Kidney epithelial cell (primary cell): ENCODE results near the gene WHRN. TPM values are rescaled to one million over a fixed set of nuclear protein-coding genes. Genes with fewer than 3 reads are reported as not detected.

Experiments used
- DNase-seq: peaks from one replicate; pipeline ENCODE4 v3.0.0-alpha.2; 2010; ENCODE audit warnings: low read depth
- H3K27me3 ChIP-seq: 2 replicates; pipeline ENCODE4 v1.6.0; 2011; ENCODE audit warnings: low read length; ENCODE audit not compliant: control insufficient read depth, insufficient read depth
- H3K36me3 ChIP-seq: 2 replicates; pipeline ENCODE4 v1.5.1; 2011; ENCODE audit warnings: low read length; ENCODE audit not compliant: control insufficient read depth, insufficient read depth
- H3K4me3 ChIP-seq: 2 replicates; pipeline ENCODE4 v1.5.1; 2011; ENCODE audit warnings: low read depth, mild to moderate bottlenecking, control low read depth, low read length
- total RNA-seq: library from RNA; depleted of rRNA; stranded (reverse); fragments of >200 nt; gene quantifications from 2 replicates; pipeline ENCODE4 v1.2.3, GENCODE V29; 2015
- TF ChIP-seq, protein P1 (sequence below): IDR thresholded peaks from 2 replicates; pipeline ENCODE4 v1.5.1; 2011; ENCODE audit warnings: mild to moderate bottlenecking, moderate library complexity, low read length, control low read depth, inconsistent platforms; ENCODE audit not compliant: insufficient read depth, poor library complexity, severe bottlenecking

Gene WHRN
- total RNA-seq, 1 donor from 2014 or later = 9.2 TPM

DNA sequence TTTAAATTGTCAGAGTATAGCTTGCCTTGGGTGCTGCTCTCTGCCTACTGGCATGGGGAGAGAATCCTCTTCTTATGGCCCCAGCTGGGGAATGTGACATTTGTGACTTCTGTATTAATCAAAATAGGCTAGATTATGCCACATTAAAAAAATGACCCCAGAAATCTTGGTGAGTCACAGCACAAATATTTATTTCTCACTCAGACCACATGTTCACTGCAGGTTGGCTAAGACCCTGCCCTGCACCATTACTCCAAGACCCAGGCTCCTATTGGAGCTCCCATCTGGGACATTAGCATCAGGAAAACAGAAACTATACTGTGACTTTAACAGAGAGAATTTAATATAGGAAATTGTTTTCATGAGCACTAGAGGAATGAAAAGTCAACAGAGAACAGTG lies 16.6 kb upstream of the WHRN start:
- no peak for DNase-seq

DNA sequence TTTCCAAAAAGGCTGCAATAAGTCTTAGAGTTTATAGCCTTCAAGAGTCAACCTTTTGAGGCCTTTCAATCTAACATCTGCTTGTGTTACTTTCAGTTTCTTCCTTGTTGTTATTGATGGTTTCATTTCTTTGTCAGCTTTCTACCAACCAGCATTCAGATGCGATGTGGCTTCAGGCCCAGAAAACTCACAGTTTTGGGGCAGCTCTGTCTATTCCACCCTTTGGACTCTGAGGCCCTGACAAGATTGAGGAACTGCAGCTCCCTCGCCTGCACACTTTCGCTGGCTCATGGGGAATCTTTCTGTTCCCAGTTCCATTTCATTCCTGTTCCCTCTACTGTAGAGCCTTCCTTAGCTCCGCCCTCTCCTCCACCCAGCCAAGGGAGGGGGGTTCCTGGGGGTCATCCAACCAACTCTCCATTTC lies 13.3 kb upstream of the WHRN start:
- TF ChIP-seq, protein P1, sequence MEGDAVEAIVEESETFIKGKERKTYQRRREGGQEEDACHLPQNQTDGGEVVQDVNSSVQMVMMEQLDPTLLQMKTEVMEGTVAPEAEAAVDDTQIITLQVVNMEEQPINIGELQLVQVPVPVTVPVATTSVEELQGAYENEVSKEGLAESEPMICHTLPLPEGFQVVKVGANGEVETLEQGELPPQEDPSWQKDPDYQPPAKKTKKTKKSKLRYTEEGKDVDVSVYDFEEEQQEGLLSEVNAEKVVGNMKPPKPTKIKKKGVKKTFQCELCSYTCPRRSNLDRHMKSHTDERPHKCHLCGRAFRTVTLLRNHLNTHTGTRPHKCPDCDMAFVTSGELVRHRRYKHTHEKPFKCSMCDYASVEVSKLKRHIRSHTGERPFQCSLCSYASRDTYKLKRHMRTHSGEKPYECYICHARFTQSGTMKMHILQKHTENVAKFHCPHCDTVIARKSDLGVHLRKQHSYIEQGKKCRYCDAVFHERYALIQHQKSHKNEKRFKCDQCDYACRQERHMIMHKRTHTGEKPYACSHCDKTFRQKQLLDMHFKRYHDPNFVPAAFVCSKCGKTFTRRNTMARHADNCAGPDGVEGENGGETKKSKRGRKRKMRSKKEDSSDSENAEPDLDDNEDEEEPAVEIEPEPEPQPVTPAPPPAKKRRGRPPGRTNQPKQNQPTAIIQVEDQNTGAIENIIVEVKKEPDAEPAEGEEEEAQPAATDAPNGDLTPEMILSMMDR = no peak
- Histone ChIP-seq H3K36me3 (no peaks in the 10 kb centered on the region), H3K4me3 (no peak overlapping the region), H3K27me3 (no peaks in the 10 kb centered on the region)
- no peak for DNase-seq

More for the DNA sequence above, 16.6 kb upstream of the WHRN start:
- no peak overlapping the region for H3K4me3 ChIP-seq
- TF ChIP-seq, protein P1 = no peak
- no peaks in the 10 kb centered on the region for H3K27me3 ChIP-seq
- no peaks in the 10 kb centered on the region for H3K36me3 ChIP-seq

DNA sequence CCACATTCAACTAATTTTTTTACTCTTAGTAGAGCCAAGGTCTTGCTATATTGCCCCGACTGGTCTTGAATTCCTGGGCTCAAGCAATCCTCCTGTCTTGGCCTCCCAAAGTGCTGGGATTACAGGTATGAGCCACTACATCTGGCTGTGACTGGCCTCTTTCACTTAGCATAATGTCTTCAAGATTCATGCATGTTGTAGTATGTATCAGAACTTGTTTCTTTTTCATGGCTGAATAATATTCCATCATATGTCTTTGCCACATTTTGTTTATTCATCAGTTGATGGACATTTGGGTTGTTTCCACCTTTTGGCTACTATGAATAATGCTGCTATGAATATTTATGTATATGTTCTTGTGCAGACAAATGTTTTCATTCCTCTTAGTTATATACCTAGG lies 12.8 kb upstream of the WHRN start:
- Histone ChIP-seq H3K27me3 (no peaks in the 10 kb centered on the region), H3K36me3 (no peaks in the 10 kb centered on the region), H3K4me3 (no peak overlapping the region)
- no peak for DNase-seq
- TF ChIP-seq, protein P1 = no peak

DNA sequence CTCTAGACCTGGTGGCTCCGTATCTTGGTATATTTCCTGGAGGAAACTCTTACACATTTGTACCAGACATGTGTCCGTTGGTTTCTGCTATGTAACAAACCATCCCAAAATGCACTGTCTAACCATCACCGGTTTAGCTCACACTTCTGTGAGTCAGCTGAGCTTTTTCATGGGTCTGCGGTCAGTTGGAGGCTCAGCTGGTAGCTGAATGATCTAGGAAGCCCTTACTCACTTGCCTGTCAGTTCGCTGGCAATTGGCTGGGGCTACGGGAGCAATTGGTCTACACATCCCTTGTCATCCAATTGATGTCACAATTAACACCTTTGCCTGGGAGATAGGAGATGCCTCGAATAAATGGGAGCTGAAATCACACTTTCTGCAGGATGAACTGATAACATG lies 11.6 kb upstream of the WHRN start:
- H3K36me3 ChIP-seq = no peaks in the 10 kb centered on the region
- no peak for DNase-seq
- TF ChIP-seq, protein P1 = no peak
- H3K4me3 ChIP-seq = no peak overlapping the region
- H3K27me3 ChIP-seq = no peaks in the 10 kb centered on the region

DNA sequence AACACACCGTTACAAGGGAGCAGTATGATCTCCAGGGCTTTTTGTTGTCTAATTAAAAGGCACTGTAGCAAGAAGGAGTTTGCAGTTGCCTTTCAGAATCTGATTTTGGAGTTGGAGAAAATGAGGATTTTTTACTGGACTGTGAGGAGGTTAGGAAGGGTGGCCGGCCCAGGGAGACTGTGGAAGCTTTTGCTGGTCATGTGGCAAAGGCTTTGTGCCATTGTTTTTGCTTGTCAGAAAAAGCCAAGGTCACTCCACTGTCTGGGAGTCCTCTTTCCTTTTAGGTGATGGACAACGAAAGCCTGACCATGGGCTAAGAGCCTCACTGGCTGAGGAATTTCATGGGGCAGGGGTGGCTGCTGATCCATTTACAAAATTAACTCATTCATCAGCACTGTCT lies 10.3 kb upstream of the WHRN start:
- Histone ChIP-seq H3K4me3 (no peak overlapping the region), H3K36me3 (no peaks in the 10 kb centered on the region), H3K27me3 (peaks cover 2% of the 10 kb centered on the region)
- no peak for DNase-seq
- TF ChIP-seq, protein P1 = no peak

DNA sequence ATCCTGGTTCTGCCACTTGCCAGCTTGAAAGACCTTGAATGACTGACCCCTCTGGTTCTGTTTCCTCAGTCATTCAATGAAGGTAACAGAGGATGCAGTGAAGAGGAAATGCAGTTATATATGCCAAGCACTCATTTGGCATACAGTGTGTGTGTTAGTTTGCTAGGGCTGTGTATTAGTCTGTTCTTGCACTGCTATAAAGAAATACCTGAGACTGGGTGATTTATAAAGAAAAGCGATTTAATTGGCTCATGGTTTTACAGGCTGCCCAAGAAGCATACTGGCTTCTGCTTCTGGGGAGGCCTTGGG lies 8.6 kb upstream of the WHRN start:
- no peak for DNase-seq
- Histone ChIP-seq H3K36me3 (no peaks in the 10 kb centered on the region), H3K4me3 (no peak overlapping the region), H3K27me3 (peaks cover 3% of the 10 kb centered on the region)
- TF ChIP-seq, protein P1 = no peak
